Left ventricle myocardium inferior (tissue), 1 donor: Measurements from ENCODE around the gene RPL41. TPM values are rescaled to one million over a fixed set of nuclear protein-coding genes. Genes with fewer than 3 reads are reported as not detected.

Experiments
- DNase-seq: peaks from one replicate; pipeline ENCODE4 v3.0.0-alpha.2; 2020
- H3K27ac ChIP-seq: fragments of 200-600 bp; replicated peaks from 2 replicates; pipeline ENCODE4 v1.8.0; 2021
- H3K27me3 ChIP-seq: fragments of 200-600 bp; 2 replicates; pipeline ENCODE4 v1.8.0; 2021; ENCODE audit warnings: low read depth
- H3K36me3 ChIP-seq: fragments of 200-600 bp; 2 replicates; pipeline ENCODE4 v1.8.0; 2021
- H3K4me1 ChIP-seq: fragments of 200-600 bp; 2 replicates; pipeline ENCODE4 v1.8.0; 2021
- H3K4me3 ChIP-seq: fragments of 200-600 bp; 2 replicates; pipeline ENCODE4 v1.8.0; 2021; ENCODE audit warnings: mild to moderate bottlenecking, moderate library complexity
- H3K9me3 ChIP-seq: fragments of 200-600 bp; replicated peaks from 2 replicates; pipeline ENCODE4 v1.8.0; 2021
- CTCF ChIP-seq: fragments of 200-600 bp; IDR thresholded peaks from 2 replicates; pipeline ENCODE4 v1.8.0; 2021; ENCODE audit warnings: antibody characterized with exemption, mild to moderate bottlenecking, borderline replicate concordance
- intact Hi-C: fragments of 100-400 bp; cut with micrococcal nuclease; formaldehyde crosslinking; loops from one replicate; pipeline ENCODE4 v1.11.0; 2022
- total RNA-seq: library from RNA; stranded (reverse); fragmentation: NEBNext Ultra II Directional; extraction: Animal tissue kit (Norgen Biotek cat#: 25700); gene quantifications from one replicate; pipeline ENCODE4 v1.2.1, GENCODE V29; 2021
- donor health status: DM: no; HTN: yes; CAD: no; lungs with severe emphysema.

The RPL41 gene
- total RNA-seq, 1 donor from 2014 or later = 1,892 TPM

DNA sequence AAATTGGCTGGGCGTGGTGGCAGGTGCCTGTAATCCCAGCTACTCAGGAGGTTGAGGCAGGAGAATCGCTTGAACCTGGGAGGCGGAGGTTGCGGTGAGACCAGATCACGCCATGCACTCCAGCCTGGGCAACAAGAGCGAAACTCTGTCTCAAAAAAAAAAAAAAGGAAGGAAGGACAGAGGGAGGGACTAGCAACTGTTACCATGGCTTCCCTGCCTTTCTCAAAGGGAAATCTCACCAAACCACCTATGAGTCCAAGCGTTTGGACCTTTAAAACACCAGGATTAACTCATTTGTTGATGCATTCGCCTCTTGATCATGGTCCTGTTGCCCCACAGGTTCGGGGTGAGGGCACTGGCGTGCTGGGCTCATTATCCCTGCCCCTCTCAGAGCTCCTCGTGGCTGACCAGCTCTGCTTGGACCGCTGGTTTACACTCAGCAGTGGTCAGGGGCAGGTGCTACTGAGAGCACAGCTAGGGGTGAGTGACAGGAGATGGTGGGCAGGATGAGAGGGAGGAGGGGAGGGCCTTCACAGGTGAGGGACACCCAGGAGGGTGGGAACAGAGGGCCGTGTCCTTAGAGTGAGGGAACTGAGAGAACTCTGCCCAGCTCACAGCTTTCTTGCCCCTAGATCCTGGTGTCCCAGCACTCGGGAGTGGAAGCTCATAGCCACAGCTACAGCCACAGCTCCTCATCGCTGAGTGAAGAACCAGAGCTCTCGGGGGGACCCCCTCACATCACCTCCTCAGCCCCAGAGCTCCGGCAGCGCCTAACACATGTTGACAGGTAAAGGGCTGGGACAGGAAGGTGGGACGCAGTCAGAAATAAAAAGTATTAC, 25.7 kb downstream of the RPL41 start:
- no peaks in the 10 kb centered on the region for H3K27me3 ChIP-seq
- intact Hi-C loops = no loop called here
- H3K9me3 ChIP-seq = no peaks in the 10 kb centered on the region
- peaks cover 76% of the 10 kb centered on the region for H3K36me3 ChIP-seq
- H3K4me1 ChIP-seq = peaks cover 41% of the 10 kb centered on the region
- H3K4me3 ChIP-seq = no peak overlapping the region
- H3K27ac ChIP-seq = peak overlapping the region; percentile 89
- DNase-seq = no peak
- TF ChIP-seq CTCF = no peak

- H3K4me1 ChIP-seq = peaks cover 42% of the 10 kb centered on the region
- no peak overlapping the region for H3K4me3 ChIP-seq
- intact Hi-C loops = no loop called here
- H3K27ac ChIP-seq = peak overlapping the region; percentile 89
- no peak for DNase-seq
- peaks cover 65% of the 10 kb centered on the region for H3K36me3 ChIP-seq
- no peaks in the 10 kb centered on the region for H3K9me3 ChIP-seq
- TF ChIP-seq CTCF = no peak
- no peaks in the 10 kb centered on the region for H3K27me3 ChIP-seq
These were observed 26.8 kb downstream of the RPL41 start for GRCh38 chr12:56143217-56143616.

DNA sequence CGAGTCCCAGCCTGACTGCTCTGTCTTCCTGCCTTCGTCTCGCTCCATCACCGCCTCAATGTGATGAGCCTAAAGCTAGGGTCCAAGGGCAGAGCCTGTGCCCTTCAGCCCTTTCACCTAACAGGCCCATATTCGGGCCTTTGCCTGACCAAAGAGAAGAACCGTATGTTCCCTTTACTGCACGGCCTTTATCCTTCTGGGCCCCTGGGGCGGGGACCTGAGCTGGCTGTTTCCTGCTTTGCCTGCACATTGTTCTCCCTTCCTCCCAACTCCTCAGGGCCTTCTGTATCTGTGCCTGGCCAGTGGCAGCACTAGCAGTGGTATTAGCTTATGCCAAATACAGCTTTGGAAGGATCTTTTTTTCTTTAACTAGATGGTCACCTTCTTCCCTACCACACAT, 27.4 kb downstream of the RPL41 start:
- H3K36me3 ChIP-seq = peaks cover 58% of the 10 kb centered on the region
- DNase-seq = peak; percentile 55
- intact Hi-C loops = no loop called here
- peak overlapping the region; percentile 89 for H3K27ac ChIP-seq
- peaks cover 42% of the 10 kb centered on the region for H3K4me1 ChIP-seq
- no peak overlapping the region for H3K4me3 ChIP-seq
- no peaks in the 10 kb centered on the region for H3K9me3 ChIP-seq
- no peak for TF ChIP-seq CTCF
- H3K27me3 ChIP-seq = no peaks in the 10 kb centered on the region

DNA sequence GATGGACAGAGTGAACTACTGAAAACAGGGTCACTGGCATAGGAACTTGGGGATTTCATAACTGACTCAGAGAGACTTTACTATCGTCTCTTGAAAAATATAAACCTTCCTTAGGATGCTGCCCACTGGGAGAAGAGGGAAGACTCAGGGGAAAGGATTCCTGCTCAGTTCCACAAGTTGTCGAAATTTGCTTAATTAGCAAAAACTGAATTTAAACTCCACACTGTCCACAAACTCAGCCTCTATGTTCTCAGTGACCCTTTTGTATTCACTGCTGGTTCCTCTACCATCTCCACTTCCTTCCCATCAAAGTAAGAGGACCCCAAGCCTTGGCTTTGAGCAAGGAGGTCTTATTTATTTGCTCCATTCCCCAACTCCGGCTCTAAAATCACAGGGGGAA, 28.8 kb downstream of the RPL41 start:
- Histone ChIP-seq H3K9me3 (no peaks in the 10 kb centered on the region), H3K4me1 (peaks cover 42% of the 10 kb centered on the region), H3K4me3 (no peak overlapping the region), H3K27me3 (no peaks in the 10 kb centered on the region), H3K27ac (peak overlapping the region; percentile 89), H3K36me3 (peaks cover 45% of the 10 kb centered on the region)
- TF ChIP-seq CTCF = no peak
- intact Hi-C loops = no loop called here
- no peak for DNase-seq

GRCh38 chr12:56146492-56147460, 30.3 kb downstream of the RPL41 start:
- TF ChIP-seq CTCF = no peak
- no peak overlapping the region for H3K4me3 ChIP-seq
- peaks cover 34% of the 10 kb centered on the region for H3K36me3 ChIP-seq
- peak overlapping the region; percentile 62 for H3K27ac ChIP-seq
- H3K4me1 ChIP-seq = peaks cover 56% of the 10 kb centered on the region
- no peak for DNase-seq
- intact Hi-C loops = no loop called here
- H3K27me3 ChIP-seq = no peaks in the 10 kb centered on the region
- H3K9me3 ChIP-seq = no peaks in the 10 kb centered on the region
